ENCODE data around the gene APAF1. TPM values are rescaled to one million over a fixed set of nuclear protein-coding genes. Genes with fewer than 3 reads are reported as not detected.
A peak's percentile ranks its signal among the peaks of the same experiment; 100 is the strongest.

The APAF1 gene
- total and polyA plus RNA-seq, 2 of the 13 experiments (the other 11 are each of a cell fraction or from before 2014, with no cell fraction given): 6.0 to 13.0 TPM

- no peak for TF ChIP-seq ZNF260 (CRISPR knock-in tag; IDR thresholded peaks at IDR 0.05; ENCODE audit: borderline replicate concordance, low read depth)
- TF ChIP-seq STAG1 (CRISPR knock-in tag; IDR thresholded peaks at IDR 0.05): peak; percentile 70
- TF ChIP-seq ZNF609 (CRISPR knock-in tag; IDR thresholded peaks at IDR 0.05; ENCODE audit: borderline replicate concordance): no peak
- no peak for TF ChIP-seq FOSL2 (CRISPR knock-in tag; IDR thresholded peaks at IDR 0.05)
- TF ChIP-seq SRSF1 (optimal IDR thresholded peaks at IDR 0.05; ENCODE audit: low read depth, low read length): no peak
- peak; percentile 42 for TF ChIP-seq TEAD3 (CRISPR knock-in tag; optimal IDR thresholded peaks at IDR 0.05; ENCODE audit: borderline replicate concordance)
- TF ChIP-seq ISX (CRISPR knock-in tag; conservative IDR thresholded peaks at IDR 0.05): no peak
- TF ChIP-seq ELF3 (CRISPR knock-in tag; IDR thresholded peaks at IDR 0.05): 0 out of 2 replicates have a peak, but pooled peaks have one; percentile 32
- no peak for TF ChIP-seq HNRNPL (IDR thresholded peaks at IDR 0.05; ENCODE audit: low read depth, low read length)
- TF ChIP-seq, protein P1, sequence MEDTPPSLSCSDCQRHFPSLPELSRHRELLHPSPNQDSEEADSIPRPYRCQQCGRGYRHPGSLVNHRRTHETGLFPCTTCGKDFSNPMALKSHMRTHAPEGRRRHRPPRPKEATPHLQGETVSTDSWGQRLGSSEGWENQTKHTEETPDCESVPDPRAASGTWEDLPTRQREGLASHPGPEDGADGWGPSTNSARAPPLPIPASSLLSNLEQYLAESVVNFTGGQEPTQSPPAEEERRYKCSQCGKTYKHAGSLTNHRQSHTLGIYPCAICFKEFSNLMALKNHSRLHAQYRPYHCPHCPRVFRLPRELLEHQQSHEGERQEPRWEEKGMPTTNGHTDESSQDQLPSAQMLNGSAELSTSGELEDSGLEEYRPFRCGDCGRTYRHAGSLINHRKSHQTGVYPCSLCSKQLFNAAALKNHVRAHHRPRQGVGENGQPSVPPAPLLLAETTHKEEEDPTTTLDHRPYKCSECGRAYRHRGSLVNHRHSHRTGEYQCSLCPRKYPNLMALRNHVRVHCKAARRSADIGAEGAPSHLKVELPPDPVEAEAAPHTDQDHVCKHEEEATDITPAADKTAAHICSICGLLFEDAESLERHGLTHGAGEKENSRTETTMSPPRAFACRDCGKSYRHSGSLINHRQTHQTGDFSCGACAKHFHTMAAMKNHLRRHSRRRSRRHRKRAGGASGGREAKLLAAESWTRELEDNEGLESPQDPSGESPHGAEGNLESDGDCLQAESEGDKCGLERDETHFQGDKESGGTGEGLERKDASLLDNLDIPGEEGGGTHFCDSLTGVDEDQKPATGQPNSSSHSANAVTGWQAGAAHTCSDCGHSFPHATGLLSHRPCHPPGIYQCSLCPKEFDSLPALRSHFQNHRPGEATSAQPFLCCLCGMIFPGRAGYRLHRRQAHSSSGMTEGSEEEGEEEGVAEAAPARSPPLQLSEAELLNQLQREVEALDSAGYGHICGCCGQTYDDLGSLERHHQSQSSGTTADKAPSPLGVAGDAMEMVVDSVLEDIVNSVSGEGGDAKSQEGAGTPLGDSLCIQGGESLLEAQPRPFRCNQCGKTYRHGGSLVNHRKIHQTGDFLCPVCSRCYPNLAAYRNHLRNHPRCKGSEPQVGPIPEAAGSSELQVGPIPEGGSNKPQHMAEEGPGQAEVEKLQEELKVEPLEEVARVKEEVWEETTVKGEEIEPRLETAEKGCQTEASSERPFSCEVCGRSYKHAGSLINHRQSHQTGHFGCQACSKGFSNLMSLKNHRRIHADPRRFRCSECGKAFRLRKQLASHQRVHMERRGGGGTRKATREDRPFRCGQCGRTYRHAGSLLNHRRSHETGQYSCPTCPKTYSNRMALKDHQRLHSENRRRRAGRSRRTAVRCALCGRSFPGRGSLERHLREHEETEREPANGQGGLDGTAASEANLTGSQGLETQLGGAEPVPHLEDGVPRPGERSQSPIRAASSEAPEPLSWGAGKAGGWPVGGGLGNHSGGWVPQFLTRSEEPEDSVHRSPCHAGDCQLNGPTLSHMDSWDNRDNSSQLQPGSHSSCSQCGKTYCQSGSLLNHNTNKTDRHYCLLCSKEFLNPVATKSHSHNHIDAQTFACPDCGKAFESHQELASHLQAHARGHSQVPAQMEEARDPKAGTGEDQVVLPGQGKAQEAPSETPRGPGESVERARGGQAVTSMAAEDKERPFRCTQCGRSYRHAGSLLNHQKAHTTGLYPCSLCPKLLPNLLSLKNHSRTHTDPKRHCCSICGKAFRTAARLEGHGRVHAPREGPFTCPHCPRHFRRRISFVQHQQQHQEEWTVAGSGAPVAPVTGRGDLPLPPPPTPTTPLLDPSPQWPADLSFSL (CRISPR knock-in tag; IDR thresholded peaks at IDR 0.05): no peak
- no peak for TF ChIP-seq ZNF562 (CRISPR knock-in tag; IDR thresholded peaks at IDR 0.05; ENCODE audit: borderline replicate concordance)
- TF ChIP-seq NR3C1 (CRISPR knock-in tag; IDR thresholded peaks at IDR 0.05): no peak
- no peak for TF ChIP-seq PHF5A (CRISPR knock-in tag; IDR thresholded peaks at IDR 0.05; ENCODE audit: low read depth, unreplicated experiment)
- TF ChIP-seq, protein P2, sequence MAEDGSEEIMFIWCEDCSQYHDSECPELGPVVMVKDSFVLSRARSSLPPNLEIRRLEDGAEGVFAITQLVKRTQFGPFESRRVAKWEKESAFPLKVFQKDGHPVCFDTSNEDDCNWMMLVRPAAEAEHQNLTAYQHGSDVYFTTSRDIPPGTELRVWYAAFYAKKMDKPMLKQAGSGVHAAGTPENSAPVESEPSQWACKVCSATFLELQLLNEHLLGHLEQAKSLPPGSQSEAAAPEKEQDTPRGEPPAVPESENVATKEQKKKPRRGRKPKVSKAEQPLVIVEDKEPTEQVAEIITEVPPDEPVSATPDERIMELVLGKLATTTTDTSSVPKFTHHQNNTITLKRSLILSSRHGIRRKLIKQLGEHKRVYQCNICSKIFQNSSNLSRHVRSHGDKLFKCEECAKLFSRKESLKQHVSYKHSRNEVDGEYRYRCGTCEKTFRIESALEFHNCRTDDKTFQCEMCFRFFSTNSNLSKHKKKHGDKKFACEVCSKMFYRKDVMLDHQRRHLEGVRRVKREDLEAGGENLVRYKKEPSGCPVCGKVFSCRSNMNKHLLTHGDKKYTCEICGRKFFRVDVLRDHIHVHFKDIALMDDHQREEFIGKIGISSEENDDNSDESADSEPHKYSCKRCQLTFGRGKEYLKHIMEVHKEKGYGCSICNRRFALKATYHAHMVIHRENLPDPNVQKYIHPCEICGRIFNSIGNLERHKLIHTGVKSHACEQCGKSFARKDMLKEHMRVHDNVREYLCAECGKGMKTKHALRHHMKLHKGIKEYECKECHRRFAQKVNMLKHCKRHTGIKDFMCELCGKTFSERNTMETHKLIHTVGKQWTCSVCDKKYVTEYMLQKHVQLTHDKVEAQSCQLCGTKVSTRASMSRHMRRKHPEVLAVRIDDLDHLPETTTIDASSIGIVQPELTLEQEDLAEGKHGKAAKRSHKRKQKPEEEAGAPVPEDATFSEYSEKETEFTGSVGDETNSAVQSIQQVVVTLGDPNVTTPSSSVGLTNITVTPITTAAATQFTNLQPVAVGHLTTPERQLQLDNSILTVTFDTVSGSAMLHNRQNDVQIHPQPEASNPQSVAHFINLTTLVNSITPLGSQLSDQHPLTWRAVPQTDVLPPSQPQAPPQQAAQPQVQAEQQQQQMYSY (CRISPR knock-in tag; IDR thresholded peaks at IDR 0.05): no peak
These were observed 53.7 kb downstream of the APAF1 start (continued) for GRCh38 chr12:98698603-98699463.
